Stomach (tissue), 4 donors: ENCODE data around the gene INSL3.

Experiments
- CTCF ChIP-seq, 7 experiments: fragments of 450-650 bp in 4 of 7; fragments of 200-600 bp in 3 of 7; sonication (generic) in 3 of 7; IDR thresholded peaks; one replicate each; pipeline ENCODE4 v1.5.1; 2016 to 2019; ENCODE audit warnings: antibody characterized with exemption in 7 of 7, control low read depth in 2 of 7, mild to moderate bottlenecking in 1 of 7
- POLR2A ChIP-seq, 4 donors: fragments of 450-650 bp; IDR thresholded peaks; one replicate each; pipeline ENCODE4 v1.6.1; 2016; ENCODE audit warnings: antibody characterized with exemption in 4 of 4, control low read depth in 2 of 4, mild to moderate bottlenecking in 1 of 4, moderate library complexity in 1 of 4
- POLR2AphosphoS5 ChIP-seq, 3 donors: sonication (generic); formaldehyde crosslinking; IDR thresholded peaks; one replicate each; pipeline ENCODE4 v1.6.1; 2016; ENCODE audit warnings: antibody characterized with exemption in 3 of 3

GRCh38 chr19:17860331-17860992, 39.1 kb upstream of the INSL3 start:
- TF ChIP-seq CTCF (IDR thresholded peaks at IDR 0.05) (no peak), POLR2A (IDR thresholded peaks at IDR 0.05) (no peak), POLR2AphosphoS5 (IDR thresholded peaks at IDR 0.05) (no peak)
